Inflammatory macrophage treated with lipopolysaccharide for 4 hours (primary cell): ENCODE measurements around the gene CCT8L2.
"Not testable (repeated sequence)": the region's sequence is repeated elsewhere in the genome, so short reads cannot be mapped to it uniquely, and the experiment has no call there.

Source experiments
- DNase-seq: peaks from one replicate; pipeline ENCODE4 v3.0.0-alpha.2; 2020

CCT8L2 gene

DNA sequence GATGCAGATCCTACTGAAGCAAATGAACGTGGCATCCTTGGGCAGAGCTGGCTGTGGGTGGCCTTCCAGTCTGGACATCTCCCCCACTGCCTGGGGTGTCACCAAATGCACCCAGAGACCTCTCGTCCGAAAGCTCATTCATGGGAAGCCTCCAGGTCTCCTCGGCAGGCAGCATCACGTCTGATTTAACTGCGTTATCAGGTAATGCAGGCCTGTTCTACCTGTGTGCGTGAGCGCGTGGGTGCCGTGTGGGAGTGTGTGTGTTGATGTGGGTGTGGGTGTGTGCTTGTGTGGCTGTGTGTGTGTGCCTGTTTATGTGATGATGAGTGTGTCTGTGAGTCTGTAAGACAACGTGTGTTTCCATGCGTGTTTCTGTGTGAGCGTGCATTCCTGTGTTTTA, 35.1 kb downstream of the CCT8L2 start:
- not testable (repeated sequence) for DNase-seq

DNA sequence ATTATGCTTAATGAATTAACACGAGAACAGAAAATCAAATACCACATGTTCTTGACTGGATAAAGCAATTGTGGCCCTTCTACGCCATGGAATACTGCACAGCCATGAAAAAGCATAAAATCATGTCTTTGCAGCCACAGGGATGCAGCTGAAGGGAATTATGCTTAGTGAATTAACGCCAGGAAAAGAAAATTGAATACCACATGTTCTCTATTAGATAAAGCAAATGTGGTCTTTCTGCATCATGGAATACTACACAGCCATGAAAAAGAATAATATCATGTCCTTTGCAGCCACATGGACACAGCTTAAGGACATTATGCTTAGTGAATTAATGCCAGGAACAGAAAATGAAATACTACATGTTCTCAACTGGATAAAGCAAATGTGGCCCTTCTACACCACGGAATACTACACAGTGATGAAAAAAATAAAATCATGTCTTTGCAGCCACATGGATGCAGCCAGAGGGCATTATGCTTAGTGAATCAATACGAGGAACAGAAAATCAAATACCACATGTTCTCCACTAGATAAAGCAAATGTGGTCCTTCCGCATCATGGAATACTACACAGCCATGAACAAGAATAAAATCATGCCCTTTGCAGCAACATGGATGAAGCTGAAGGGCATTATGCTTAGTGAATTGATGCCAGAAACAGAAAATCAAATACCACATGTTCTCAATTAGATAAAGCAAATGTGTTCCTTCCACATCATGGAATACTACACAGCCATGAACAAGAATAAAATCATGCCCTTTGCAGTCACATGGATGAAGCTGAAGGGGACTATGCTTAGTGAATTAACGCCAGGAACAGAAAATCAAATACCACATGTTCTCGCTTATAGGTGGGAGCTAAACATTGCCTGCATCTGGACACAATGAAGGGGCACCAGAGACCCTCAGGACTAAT, 37.3 kb downstream of the CCT8L2 start:
- DNase-seq: not testable (repeated sequence)

DNA sequence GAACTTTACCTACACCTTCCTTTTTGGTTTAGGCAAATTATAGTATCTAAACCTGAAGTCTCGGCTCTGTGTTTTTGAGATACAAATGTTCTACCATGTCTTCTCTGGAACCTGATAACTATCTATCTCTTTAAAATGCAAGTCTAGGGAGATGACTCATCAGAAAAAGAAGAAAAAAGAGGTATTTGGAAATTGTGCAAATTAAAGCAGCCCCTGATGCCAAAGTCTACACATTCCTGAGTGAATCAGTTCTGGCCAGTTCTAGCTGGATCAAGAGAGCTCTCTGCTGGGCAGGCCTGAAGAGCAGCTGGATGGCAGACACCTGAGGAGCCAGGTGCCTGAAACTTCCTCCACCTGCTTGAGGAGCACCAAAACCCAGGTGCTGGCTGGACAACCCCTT, 49.3 kb downstream of the CCT8L2 start:
- DNase-seq: not testable (repeated sequence)
